CD8-positive, alpha-beta memory T cell (primary cell): ENCODE measurements around the gene IRF9. TPM values are rescaled to one million over a fixed set of nuclear protein-coding genes. Genes with fewer than 3 reads are reported as not detected.

ENCODE experiments used
- CTCF ChIA-PET: fragments of 350-600 bp; sonication (Branson Sonifier 250); formaldehyde crosslinking; loops from one replicate; lab custom pipeline; 2021; ENCODE audit warnings: antibody characterized with exemption; lab: Charles Lee
- POLR2A ChIA-PET: fragments of 350-600 bp; sonication (Branson Sonifier 250); formaldehyde crosslinking; loops from one replicate; lab custom pipeline; 2021; ENCODE audit warnings: antibody characterized with exemption; lab: Charles Lee
- DNase-seq, 5 donors: peaks; one replicate each; pipeline versions ENCODE4 v3.0.0 to v3.0.0-alpha.2; 2020 to 2022; ENCODE audit warnings: mixed read lengths in 1 of 5
- H3K27ac ChIP-seq: one replicate; pipeline ENCODE4 v1.7.0; 2013; ENCODE audit warnings: low read depth, mild to moderate bottlenecking, low read length, moderate library complexity
- H3K27me3 ChIP-seq: 2 replicates; pipeline ENCODE4 v1.7.0; 2013; ENCODE audit warnings: low read length, mild to moderate bottlenecking; ENCODE audit not compliant: insufficient read depth, poor library complexity, severe bottlenecking
- H3K36me3 ChIP-seq: 2 replicates; pipeline ENCODE4 v1.7.0; 2013; ENCODE audit warnings: mild to moderate bottlenecking, low read length, moderate library complexity; ENCODE audit not compliant: insufficient read depth
- H3K4me1 ChIP-seq: 2 replicates; pipeline ENCODE4 v1.7.0; 2013; ENCODE audit warnings: mild to moderate bottlenecking, low read length, moderate library complexity; ENCODE audit not compliant: insufficient read depth
- H3K4me3 ChIP-seq: 2 replicates; pipeline ENCODE4 v1.7.0; 2013; ENCODE audit warnings: mild to moderate bottlenecking, low read length
- H3K9me3 ChIP-seq: 2 replicates; pipeline ENCODE4 v1.7.0; 2013; ENCODE audit warnings: mild to moderate bottlenecking, low read length
- H3K27ac Mint-ChIP-seq, 8 donors: one replicate each; pipeline ENCODE4 v1.8.0; 2020 to 2021; ENCODE audit warnings: mixed read lengths in 8 of 8, mild to moderate bottlenecking in 6 of 8, inconsistent platforms in 3 of 8, moderate library complexity in 3 of 8
- H3K27me3 Mint-ChIP-seq, 2 donors: one replicate each; pipeline ENCODE4 v1.8.0; 2020 to 2021; ENCODE audit warnings: mixed read lengths in 2 of 2, mild to moderate bottlenecking in 1 of 2, moderate library complexity in 1 of 2
- H3K36me3 Mint-ChIP-seq, 3 donors: one replicate each; pipeline ENCODE4 v1.8.0; 2020 to 2021; ENCODE audit warnings: mixed read lengths in 3 of 3, inconsistent platforms in 1 of 3, mild to moderate bottlenecking in 1 of 3
- H3K4me1 Mint-ChIP-seq, 3 donors: one replicate each; pipeline ENCODE4 v1.8.0; 2020 to 2021; ENCODE audit warnings: mixed read lengths in 3 of 3, inconsistent platforms in 1 of 3, mild to moderate bottlenecking in 1 of 3
- H3K4me3 Mint-ChIP-seq, 7 donors: one replicate each; pipeline ENCODE4 v1.8.0; 2020 to 2021; ENCODE audit warnings: mixed read lengths in 7 of 7, mild to moderate bottlenecking in 6 of 7, moderate library complexity in 4 of 7, inconsistent platforms in 2 of 7
- H3K9me3 Mint-ChIP-seq, 5 donors: one replicate each; pipeline ENCODE4 v1.8.0; 2020 to 2022; ENCODE audit warnings: mixed read lengths in 5 of 5, mild to moderate bottlenecking in 3 of 5, moderate library complexity in 2 of 5, inconsistent platforms in 1 of 5
- polyA plus RNA-seq: library from polyadenylated mRNA; unstranded; fragments of 300-500 nt; fragmentation: Illumina TruSeq; gene quantifications from one replicate; pipeline ENCODE4 v1.2.3, GENCODE V29; 2021
- total RNA-seq, 2 experiments: library from RNA; stranded (reverse); gene quantifications; one replicate each; pipeline ENCODE4 v1.2.3, GENCODE V29; 2021

Gene IRF9
- total and polyA plus RNA-seq, 3 experiments from 2014 or later, result 62.0 to 91.7 (median 68.6) TPM

DNA sequence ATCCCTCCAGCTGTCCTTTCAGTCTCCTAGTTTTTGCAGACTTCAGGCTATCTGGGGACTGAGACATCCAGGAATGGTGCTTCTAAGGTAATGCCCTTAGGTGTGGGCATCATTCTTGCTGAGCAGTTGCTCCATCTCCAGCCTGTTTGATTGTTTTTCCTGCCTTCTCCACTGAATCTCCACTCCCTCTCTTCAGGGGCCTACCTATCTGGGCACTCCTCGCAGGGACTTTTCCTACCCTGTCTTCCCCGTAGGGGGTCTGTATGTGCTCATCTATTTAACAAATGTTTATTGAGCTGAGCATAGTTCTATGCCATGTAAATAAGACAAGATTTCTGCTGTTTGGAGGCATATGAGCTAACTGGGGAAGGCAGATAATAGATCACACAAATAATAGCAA, 28.1 kb upstream of the IRF9 start:
- peaks cover 0 to 21% (median under 1%) of the 10 kb centered on the region in 3 donors for H3K36me3 Mint-ChIP-seq
- H3K4me1 Mint-ChIP-seq, result peaks cover 32 to 42% (median 37%) of the 10 kb centered on the region in 3 donors
- no peaks in the 10 kb centered on the region for H3K27me3 ChIP-seq
- H3K9me3 ChIP-seq, result no peaks in the 10 kb centered on the region
- H3K27me3 Mint-ChIP-seq, result no peaks in the 10 kb centered on the region
- H3K36me3 ChIP-seq, result peaks cover 7% of the 10 kb centered on the region
- H3K4me3 ChIP-seq, result no peak overlapping the region
- H3K4me1 ChIP-seq, result peaks cover 38% of the 10 kb centered on the region
- peak overlapping the region in 6 of 8 donors; percentile 54 to 97 (median 73) for H3K27ac Mint-ChIP-seq
- H3K27ac ChIP-seq, result no peak overlapping the region
- H3K4me3 Mint-ChIP-seq, result peak overlapping the region in 2 of 7 donors; percentile 37 to 40
- H3K9me3 Mint-ChIP-seq, result peaks cover 0 to 2% (median 0%) of the 10 kb centered on the region in 5 donors
- POLR2A ChIA-PET, result interaction anchor here (1.1 kb wide), 1 partner anchor 16 kb away, joined by 4 read pairs; no protein-coding TSS in a partner anchor
- no peak for DNase-seq
- CTCF ChIA-PET, result interaction anchor here (0.9 to 1.7 kb wide), 5 partner anchors 8 to 24 kb away, joined by 3 to 7 read pairs (median 3); partner anchors contain the start of genes EMC9 and NRL

- Histone ChIP-seq H3K9me3 (no peaks in the 10 kb centered on the region), H3K4me1 (peaks cover 40% of the 10 kb centered on the region), H3K27me3 (no peaks in the 10 kb centered on the region), H3K4me3 (no peak overlapping the region), H3K36me3 (peaks cover 14% of the 10 kb centered on the region), H3K27ac (no peak overlapping the region)
- Mint-ChIP-seq H3K4me1 (peaks cover 38 to 49% (median 40%) of the 10 kb centered on the region in 3 donors), H3K9me3 (peaks cover 0 to 2% (median 0%) of the 10 kb centered on the region in 5 donors), H3K4me3 (no peak overlapping the region), H3K36me3 (peaks cover 0 to 28% (median 5%) of the 10 kb centered on the region in 3 donors), H3K27ac (no peak overlapping the region), H3K27me3 (no peaks in the 10 kb centered on the region)
- POLR2A ChIA-PET, result interaction anchor here (0.7 kb wide), 1 partner anchor 82 kb away, joined by 4 read pairs; the partner anchor contains the start of gene CARMIL3
- DNase-seq, result no peak
- CTCF ChIA-PET, result interaction anchor here (0.8 to 1.7 kb wide), 4 partner anchors 8 to 27 kb away, joined by 3 to 4 read pairs (median 3); partner anchors contain the start of genes EMC9 and IRF9
Measured at GRCh38 chr14:24133735-24134134, 27.3 kb upstream of the IRF9 start.

DNA sequence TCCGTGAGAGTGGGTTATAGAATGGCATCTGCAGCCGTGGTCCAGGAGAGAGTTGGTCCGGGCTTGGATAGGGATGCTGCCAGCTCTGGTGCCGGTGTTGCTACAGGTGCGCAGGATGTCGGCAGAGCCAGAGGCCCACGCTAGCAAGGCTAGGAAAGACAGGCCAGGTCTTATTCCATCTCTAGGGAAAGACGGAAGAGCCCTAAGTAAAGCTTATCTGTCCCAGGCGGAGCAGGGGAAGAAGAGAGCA, 25.6 kb upstream of the IRF9 start:
- H3K36me3 ChIP-seq, result peaks cover 16% of the 10 kb centered on the region
- no peaks in the 10 kb centered on the region for H3K9me3 ChIP-seq
- Mint-ChIP-seq H3K27me3 (no peaks in the 10 kb centered on the region), H3K4me1 (peaks cover 54 to 65% (median 56%) of the 10 kb centered on the region in 3 donors), H3K27ac (peak overlapping the region; percentile 84 to 96 (median 93)), H3K4me3 (peak overlapping the region; percentile 89 to 96 (median 92)), H3K36me3 (peaks cover 0 to 38% (median 6%) of the 10 kb centered on the region in 3 donors), H3K9me3 (peaks cover 0 to 2% (median 0%) of the 10 kb centered on the region in 5 donors)
- H3K27ac ChIP-seq, result no peak overlapping the region
- no peaks in the 10 kb centered on the region for H3K27me3 ChIP-seq
- CTCF ChIA-PET, result interaction anchor here (0.6 to 3.8 kb wide), 17 partner anchors 9 to 182 kb away, joined by 3 to 40 read pairs (median 5); partner anchors contain the start of genes DCAF11, DHRS4, IPO4 and IRF9
- DNase-seq, result no peak
- H3K4me1 ChIP-seq, result peaks cover 47% of the 10 kb centered on the region
- peak overlapping the region; percentile 73 for H3K4me3 ChIP-seq
- POLR2A ChIA-PET, result interaction anchor here (0.6 to 4.1 kb wide), 11 partner anchors 8 to 294 kb away, joined by 3 to 58 read pairs (median 5); partner anchors contain the start of genes CBLN3, DCAF11, DHRS1 and IPO4

DNA sequence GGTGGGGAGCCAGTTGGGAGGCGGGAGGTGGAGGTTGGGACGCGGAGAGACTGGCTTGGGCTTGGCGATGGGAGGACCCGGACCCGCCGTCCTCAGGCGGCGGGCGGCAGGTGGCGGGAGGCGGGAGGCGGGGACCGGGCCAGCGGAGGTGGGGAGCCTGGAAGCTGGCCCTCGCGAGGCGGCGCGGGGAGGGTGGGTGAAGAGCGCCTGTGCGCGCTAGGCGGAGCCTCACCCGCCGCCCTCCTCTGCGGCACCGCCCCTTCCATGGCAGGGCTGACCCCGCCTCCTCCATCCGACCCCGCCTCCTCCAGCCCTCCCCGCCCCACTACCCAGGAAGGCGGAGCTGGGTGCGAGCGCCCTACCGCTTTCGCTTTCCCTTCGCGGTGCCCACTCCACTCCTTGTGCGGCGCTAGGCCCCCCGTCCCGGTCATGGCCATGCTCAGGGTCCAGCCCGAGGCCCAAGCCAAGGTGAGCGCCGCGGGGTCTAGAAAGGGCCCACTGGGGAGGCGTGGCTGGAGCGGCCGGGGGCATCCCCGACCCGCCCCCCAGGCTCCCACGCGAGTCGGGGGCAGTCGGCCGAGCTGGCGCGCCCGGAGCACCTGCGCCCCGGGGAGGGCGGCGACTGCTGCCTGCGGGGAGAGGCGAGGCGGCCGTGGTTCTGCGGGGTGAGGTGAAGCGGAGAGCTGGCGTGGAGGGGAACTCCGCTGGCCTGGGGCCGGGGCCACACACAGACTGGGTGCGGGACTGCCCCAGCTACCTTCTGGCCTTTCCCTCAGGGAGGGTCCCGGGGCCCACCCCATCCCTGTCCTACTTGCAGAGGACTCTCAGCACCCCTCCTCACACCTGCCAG, 25.0 kb upstream of the IRF9 start, which contains the start of gene PSME1:
PSME1 (plus strand) TSS at position 361 of the 850 bp plus-strand sequence; CDS start at position 430, 69 bp downstream.
- no peaks in the 10 kb centered on the region for H3K9me3 ChIP-seq
- H3K4me3 ChIP-seq, result peak within 1 kb of the TSS; percentile 73
- ChIA-PET CTCF (interaction anchor here (0.6 to 3.8 kb wide), 19 partner anchors 9 to 183 kb away, joined by 3 to 40 read pairs (median 5); partner anchors contain the start of genes DCAF11, DHRS4, IPO4 and IRF9), POLR2A (interaction anchor here (0.6 to 4.1 kb wide), 12 partner anchors 9 to 294 kb away, joined by 3 to 58 read pairs (median 5); partner anchors contain the start of genes CBLN3, DCAF11, DHRS1 and IPO4)
- H3K27me3 ChIP-seq, result no peaks in the 10 kb centered on the region
- peaks cover 47% of the 10 kb centered on the region for H3K4me1 ChIP-seq
- H3K36me3 ChIP-seq, result peaks cover 16% of the 10 kb centered on the region
- H3K4me3 Mint-ChIP-seq, result peak within 1 kb of the TSS; percentile 89 to 96 (median 92)
- H3K36me3 Mint-ChIP-seq, result peaks cover 0 to 38% (median 6%) of the 10 kb centered on the region in 3 donors
- H3K4me1 Mint-ChIP-seq, result peaks cover 56 to 67% (median 60%) of the 10 kb centered on the region in 3 donors
- DNase-seq, result peak; percentile 91 to 95 (median 93)
- no peaks in the 10 kb centered on the region for H3K27me3 Mint-ChIP-seq
- H3K27ac Mint-ChIP-seq, result peak within 1 kb of the TSS; percentile 87 to 97 (median 95)
- peaks cover 0 to 2% (median 0%) of the 10 kb centered on the region in 5 donors for H3K9me3 Mint-ChIP-seq
- peak within 1 kb of the TSS; percentile 72 for H3K27ac ChIP-seq

GRCh38 chr14:24136684-24137528, 24.2 kb upstream of the IRF9 start:
- peaks cover 0 to 46% (median 6%) of the 10 kb centered on the region in 3 donors for H3K36me3 Mint-ChIP-seq
- CTCF ChIA-PET, result interaction anchor here (1.0 to 3.8 kb wide), 8 partner anchors 9 to 106 kb away, joined by 3 to 40 read pairs (median 16); partner anchors contain the start of genes DCAF11, IPO4, IRF9 and NRL
- H3K27ac Mint-ChIP-seq, result peak overlapping the region; percentile 87 to 97 (median 93)
- peaks cover 0 to 2% (median 0%) of the 10 kb centered on the region in 5 donors for H3K9me3 Mint-ChIP-seq
- H3K27me3 Mint-ChIP-seq, result no peaks in the 10 kb centered on the region
- Histone ChIP-seq H3K27ac (peak overlapping the region; percentile 72), H3K27me3 (no peaks in the 10 kb centered on the region), H3K4me3 (peak overlapping the region; percentile 73), H3K4me1 (peaks cover 45% of the 10 kb centered on the region), H3K36me3 (peaks cover 16% of the 10 kb centered on the region), H3K9me3 (no peaks in the 10 kb centered on the region)
- DNase-seq, result no peak
- peak overlapping the region; percentile 88 to 96 (median 91) for H3K4me3 Mint-ChIP-seq
- POLR2A ChIA-PET, result interaction anchor here (0.6 to 4.1 kb wide), 8 partner anchors 10 to 293 kb away, joined by 3 to 58 read pairs (median 6); partner anchors contain the start of genes CBLN3, DCAF11, KHNYN and NRL
- peaks cover 57 to 67% (median 62%) of the 10 kb centered on the region in 3 donors for H3K4me1 Mint-ChIP-seq

GRCh38 chr14:24137529-24138395, 23.3 kb upstream of the IRF9 start:
- Mint-ChIP-seq H3K27me3 (no peaks in the 10 kb centered on the region), H3K36me3 (peaks cover 0 to 50% (median 6%) of the 10 kb centered on the region in 3 donors), H3K4me1 (peaks cover 53 to 64% (median 59%) of the 10 kb centered on the region in 3 donors), H3K4me3 (peak overlapping the region; percentile 83 to 96 (median 90)), H3K9me3 (peaks cover 0 to 2% (median 0%) of the 10 kb centered on the region in 5 donors), H3K27ac (peak overlapping the region; percentile 87 to 97 (median 93))
- peaks cover 17% of the 10 kb centered on the region for H3K36me3 ChIP-seq
- no peak overlapping the region for H3K27ac ChIP-seq
- ChIA-PET POLR2A (interaction anchor here (0.6 to 4.1 kb wide), 5 partner anchors 9 to 104 kb away, joined by 4 to 58 read pairs (median 7); partner anchors contain the start of genes DCAF11, NRL, PSME2 and RNF31), CTCF (interaction anchor here (1.3 to 3.8 kb wide), 6 partner anchors 20 to 105 kb away, joined by 4 to 40 read pairs (median 16); partner anchors contain the start of genes DCAF11, IPO4, IRF9 and NRL)
- no peaks in the 10 kb centered on the region for H3K27me3 ChIP-seq
- no peak for DNase-seq
- H3K4me1 ChIP-seq, result peaks cover 43% of the 10 kb centered on the region
- H3K4me3 ChIP-seq, result peak overlapping the region; percentile 73
- no peaks in the 10 kb centered on the region for H3K9me3 ChIP-seq
